HG03103 (cell line): ENCODE data around the gene PRM1.
"Not testable (repeated sequence)": the region's sequence is repeated elsewhere in the genome, so short reads cannot be mapped to it uniquely, and the experiment has no call there.

Experiments
- ATAC-seq: cut with Tn5 transposase; IDR thresholded peaks from one replicate; pipeline ENCODE4 v1.9.1; 2021; ENCODE audit warnings: low read depth; ENCODE audit not compliant: unreplicated experiment

The PRM1 gene

DNA sequence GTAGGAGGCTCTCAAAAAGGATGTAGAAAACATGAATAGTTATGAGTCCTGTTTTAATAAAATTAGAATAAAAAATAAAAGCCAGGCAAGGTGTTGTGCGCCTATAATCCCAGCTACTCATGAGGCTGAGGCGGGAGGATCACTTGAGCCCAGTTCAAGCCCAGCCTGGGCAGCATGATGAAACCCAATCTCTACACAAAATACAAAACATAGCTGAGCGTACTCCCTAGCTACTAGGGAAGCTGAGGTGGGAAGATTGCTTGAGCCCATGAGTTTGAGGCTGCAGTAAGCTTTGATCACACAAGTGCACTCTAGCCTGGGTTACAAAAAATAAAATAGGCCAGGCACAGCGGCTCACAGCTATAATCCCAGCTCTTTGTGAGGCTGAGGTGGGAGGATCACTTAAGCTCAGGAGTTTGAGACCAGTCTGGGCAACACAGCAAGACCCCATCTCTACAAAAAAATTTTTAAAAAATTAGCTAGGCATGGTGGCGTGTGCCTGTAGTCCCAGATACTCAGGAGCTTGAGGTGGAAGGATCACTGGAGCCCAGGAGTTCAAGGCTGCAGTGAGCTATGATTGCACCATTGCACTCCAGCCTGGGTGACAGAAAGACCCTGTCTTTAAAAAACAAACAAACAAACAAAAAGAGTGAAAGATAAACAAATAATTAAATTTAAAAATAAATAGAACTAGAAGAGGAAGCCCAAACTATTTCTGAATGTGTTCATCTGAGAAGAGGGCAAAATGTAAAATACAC is 17.2 kb upstream of the PRM1 start:
- ATAC-seq = no peak

- ATAC-seq = peak; percentile 44
Measured at GRCh38 chr16:11297492-11298142, 16.5 kb upstream of the PRM1 start.

- no peak for ATAC-seq
Measured at GRCh38 chr16:11296706-11297491, 15.8 kb upstream of the PRM1 start.

DNA sequence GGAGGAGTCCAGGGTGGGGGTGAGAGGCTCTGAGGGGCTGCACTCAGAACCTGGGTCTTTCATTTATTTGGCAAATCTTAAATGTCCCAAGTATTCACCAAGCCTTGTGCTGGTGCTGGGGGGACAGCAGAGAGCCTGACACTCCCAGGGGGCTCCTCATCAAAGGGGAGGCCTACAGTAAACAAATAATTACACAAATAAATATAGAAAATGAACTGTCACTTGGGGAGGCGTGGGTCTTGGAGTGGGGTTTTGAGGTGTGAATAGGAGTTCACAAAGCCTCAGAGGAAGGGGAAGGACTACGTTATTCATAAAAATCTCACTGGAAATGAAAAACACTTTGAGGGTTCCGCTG is 15.2 kb upstream of the PRM1 start:
- no peak for ATAC-seq

DNA sequence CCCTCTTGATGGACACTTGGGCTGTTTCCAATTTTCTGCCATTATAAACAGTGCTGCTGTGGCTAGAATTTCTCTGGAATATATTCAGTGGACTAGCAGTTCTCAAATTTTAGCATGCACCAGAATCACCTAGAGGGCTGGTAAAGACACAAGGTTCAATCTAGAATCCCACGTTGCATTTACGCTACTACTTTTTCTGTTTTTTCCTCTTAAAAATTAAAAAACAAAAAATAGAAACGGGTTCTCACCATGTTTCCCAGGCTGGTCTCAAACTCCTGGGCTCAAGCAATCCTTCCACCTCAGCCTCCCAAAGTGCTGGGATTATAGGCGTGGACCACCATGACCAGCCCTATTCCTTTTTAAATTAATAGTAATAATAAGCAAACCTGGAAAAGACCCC is 14.5 kb upstream of the PRM1 start:
- no peak for ATAC-seq

GRCh38 chr16:11292076-11292748 is 11.1 kb upstream of the PRM1 start:
- no peak for ATAC-seq

DNA sequence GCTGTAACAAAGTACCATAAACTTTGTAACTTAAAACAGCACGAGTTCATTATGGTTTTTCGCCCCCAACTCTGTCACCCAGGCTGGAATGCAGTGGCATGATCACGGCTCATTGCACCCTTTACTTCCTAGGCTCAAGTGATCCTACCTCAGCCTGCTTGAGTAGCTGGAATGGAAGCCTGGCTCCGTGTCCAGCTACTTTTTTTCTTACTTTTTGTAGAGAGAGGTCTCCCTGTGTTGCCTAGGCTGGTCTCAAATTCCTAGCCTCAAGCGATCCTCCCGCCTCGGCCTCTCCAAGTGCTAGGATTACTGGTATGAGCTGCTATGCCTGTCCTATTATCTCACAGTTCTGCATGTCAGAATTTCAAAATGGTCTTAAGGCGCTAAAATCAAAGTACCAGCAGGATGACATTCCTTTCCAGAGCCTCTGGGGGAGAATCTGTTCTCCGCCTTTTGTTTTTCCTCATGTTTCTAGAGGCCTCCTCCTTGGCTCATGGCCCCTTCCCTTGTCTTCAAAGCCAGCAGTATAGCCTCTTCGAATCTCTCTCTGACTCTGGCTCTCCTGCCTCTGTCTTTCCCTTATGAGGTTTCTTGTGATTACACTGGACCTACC is 10.1 kb upstream of the PRM1 start:
- ATAC-seq = no peak

DNA sequence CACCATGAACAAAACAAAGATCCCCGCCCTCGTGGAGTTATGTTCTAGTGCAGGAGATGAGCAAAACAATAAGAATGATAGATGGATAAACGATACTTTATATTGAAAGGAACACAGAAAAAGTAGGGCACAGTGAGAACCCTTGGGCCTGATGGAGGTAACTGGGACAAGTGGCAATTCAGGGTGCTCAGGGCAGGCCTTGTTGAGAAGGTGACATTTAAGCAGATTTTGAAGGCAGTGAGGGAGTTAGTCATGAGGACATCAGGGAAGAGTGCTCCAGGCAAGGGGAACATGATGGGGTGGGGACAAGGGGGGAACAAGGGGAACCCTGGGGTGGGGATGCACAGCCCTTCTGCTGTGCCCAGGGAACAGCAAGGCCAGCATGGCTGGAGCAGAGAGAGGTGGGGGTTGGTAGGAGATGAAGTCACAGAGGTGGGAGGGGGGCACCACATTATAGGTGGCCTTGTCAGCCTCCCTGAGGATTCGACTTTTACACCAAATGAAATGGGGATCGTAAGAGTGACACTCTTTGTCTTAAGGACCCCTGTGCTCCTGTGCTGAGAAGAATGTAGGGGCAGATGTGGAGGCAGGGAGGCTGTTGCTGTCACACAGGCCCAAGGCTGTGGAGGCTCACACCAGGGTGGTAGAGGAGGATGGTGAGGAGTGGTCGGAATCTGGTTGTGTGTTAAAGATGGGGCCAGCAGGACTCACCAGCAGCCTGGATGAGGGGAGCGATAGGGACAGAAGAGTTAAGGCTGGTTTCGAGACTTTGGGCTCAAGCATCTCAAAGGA is 9.2 kb upstream of the PRM1 start:
- no peak for ATAC-seq

GRCh38 chr16:11289696-11290095 is 8.6 kb upstream of the PRM1 start:
- not testable (repeated sequence) for ATAC-seq

GRCh38 chr16:11289202-11289601 is 8.1 kb upstream of the PRM1 start:
- no peak for ATAC-seq

DNA sequence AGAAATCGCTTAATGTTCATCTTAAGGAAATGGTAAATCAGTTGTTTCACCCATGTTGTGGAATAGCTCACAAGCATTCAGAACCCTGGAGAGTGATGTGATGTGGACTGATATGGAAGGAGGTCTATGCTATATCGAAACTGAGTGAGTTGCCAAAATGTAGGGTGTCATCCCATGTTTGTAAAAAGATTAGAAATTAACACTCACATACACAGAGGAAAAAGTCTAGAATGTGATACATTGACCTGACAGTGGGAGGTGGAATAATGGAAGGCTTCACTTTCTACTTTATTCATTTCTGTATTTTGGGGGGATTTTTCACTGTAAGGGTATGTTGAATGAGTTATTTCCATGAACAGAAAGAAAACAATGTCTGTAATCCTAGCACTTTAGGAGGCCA is 4.7 kb upstream of the PRM1 start:
- ATAC-seq = no peak

GRCh38 chr16:11283820-11284248 is 2.7 kb upstream of the PRM1 start:
- no peak for ATAC-seq

DNA sequence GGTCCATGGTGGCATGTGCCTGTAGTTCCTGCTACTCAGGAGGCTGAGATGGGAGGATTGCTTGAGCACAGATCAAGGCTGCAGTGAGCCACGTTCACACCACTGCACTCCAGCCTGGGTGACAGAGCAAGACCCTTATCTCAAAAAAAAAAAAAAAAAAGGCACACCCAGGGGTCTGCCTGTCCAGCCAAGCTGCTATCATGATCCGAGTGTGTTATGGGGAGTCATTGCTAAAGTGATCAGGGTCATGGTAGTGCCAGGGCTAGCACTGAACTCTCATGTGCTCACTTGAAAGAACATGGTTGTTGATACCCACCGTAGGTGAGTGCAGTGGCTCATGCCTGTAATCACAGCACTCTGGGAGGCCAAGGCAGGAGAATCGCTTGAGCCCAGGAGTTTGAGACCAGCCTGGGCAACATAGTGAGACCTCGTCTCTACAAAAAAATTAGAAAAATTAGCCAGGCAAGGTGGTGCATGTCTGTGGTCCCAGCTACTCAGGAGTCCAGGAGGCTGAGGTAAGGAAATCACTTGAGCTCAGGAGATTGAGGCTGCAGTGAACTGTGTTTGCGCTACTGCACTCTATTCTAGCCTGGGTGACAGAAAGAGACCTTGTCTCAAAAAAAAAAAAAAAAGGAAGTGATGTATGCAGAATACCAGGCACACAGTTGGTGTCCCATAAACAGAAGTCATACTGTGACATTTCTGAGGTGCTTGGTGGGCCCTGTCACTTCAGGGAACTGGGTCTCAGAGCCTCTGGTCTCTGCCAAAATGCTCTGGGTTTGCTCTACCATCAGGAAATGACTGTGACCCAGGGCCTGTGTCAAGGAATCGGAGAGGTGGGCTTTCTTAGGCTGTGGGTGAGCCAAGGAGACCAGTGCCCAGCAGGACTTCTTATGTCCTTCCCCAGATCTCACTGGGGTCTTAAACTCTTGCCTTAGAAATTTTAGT is 2.2 kb downstream of the PRM1 start:
- no peak for ATAC-seq

DNA sequence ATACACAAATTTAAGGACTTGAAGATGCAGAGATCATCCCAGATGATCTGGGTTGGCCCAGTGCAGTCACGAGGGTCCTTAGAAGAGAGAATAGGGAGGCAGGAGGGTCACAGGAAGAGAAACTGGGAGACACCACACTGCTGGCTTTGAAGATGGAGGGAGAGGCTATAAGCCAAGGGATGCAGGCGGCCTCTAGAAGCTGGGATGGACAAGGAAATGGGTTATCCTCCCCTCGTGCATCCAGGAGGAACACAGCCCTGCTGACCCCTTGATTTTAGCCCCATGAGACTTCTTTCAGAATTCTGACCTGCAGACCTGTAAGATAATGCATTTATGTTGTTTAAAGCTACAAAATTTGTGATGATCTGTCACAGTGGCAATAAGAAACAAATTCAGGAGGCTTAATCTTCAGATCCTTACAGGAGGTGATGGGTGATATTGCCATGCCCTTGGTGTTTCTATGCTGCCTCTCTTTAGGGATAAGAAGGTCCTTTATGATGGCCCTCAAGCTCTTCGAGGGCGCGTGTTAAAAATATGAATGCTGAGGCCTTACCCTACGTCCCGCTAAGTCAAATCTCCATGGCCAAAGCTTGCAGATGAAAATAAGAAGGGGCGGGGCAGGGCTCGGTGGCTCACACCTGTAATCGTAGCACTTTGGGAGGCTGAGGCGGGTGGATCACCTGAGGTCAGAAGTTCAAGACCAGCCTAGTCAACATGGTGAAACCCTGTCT is 3.4 kb downstream of the PRM1 start:
- ATAC-seq = no peak

GRCh38 chr16:11276896-11277593 is 4.1 kb downstream of the PRM1 start:
- no peak for ATAC-seq

DNA sequence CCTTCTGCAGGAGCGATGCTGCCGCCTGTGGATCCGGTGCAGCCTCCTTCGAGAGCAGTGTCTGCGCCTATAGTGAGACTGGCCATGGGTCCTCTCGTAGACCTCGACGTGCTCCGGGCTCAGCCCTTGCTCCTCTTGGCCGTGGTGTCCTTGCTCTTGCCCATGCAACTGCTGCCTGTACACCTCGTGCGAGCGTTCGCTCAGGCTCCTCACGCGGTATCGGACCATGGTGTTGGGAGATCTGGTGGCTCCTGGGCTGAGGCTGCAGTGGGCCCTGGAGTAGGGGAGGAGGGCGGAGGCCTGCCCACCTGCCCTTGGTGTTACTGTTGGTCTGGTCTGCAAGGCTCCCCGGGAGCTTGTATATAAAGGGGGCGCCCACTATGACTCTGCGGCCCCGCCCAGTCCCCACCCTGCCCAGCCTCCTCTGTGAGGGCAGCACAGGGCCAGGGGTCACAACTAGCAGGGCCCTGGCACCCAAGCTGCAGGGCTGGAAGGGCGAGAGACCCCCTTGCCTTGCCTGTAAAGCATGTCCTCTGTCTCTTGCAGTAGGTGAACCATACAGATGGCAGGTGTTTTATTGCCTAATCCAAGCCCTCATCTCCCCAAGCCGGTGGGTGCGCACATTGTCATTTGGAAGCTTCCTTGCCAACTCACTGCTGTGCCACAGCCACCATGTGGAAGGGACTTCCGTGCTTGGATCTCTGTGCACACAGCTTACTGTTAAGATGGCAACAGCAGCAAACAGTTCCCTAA is 4.8 kb downstream of the PRM1 start, which contains the start of gene PRM2:
PRM2 (minus strand) TSS at position 338 of the 753 bp plus-strand sequence; CDS start at position 228, 110 bp downstream.
- ATAC-seq = no peak

DNA sequence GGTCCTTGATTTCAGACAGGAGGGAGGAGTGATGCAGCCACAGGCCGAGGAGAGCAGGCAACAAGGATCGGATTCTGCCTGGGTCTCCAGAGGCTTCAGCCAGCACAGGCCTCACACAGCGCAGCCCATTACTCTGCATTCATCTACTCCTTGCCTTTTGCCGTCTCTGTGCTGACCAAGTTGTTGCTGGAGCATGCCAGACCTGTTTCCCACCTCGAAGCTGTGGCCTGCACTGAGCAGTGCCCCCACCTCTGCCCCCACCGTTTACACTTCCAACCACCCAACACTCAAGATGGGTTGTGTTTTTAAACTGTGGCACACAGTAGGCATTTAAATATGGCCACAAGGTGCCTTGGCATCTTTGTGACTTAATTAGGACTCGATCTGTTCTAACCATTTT is 6.2 kb downstream of the PRM1 start:
- ATAC-seq = no peak
